ENCODE measurements around the gene PRSS2.

DNA sequence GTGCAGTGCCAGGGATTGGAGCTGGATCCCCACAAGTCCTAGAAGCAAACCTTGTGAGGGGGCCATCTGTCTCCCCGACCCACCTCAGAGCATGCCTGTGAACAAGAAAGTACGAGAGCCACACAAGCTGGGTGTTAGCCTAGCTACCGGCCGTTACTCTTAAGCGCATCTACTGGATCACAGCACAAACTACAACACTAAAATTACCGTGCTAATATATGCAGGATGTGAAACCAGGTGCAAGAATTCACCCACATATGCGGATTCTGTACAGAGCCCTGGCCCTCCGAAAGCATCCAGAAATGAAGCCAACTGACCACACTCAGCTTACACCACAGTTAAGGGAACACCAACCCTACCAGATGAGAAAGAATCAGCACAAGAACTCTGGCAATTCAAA lies 37.5 kb upstream of the PRSS2 start:
- TF ChIP-seq, protein P1, sequence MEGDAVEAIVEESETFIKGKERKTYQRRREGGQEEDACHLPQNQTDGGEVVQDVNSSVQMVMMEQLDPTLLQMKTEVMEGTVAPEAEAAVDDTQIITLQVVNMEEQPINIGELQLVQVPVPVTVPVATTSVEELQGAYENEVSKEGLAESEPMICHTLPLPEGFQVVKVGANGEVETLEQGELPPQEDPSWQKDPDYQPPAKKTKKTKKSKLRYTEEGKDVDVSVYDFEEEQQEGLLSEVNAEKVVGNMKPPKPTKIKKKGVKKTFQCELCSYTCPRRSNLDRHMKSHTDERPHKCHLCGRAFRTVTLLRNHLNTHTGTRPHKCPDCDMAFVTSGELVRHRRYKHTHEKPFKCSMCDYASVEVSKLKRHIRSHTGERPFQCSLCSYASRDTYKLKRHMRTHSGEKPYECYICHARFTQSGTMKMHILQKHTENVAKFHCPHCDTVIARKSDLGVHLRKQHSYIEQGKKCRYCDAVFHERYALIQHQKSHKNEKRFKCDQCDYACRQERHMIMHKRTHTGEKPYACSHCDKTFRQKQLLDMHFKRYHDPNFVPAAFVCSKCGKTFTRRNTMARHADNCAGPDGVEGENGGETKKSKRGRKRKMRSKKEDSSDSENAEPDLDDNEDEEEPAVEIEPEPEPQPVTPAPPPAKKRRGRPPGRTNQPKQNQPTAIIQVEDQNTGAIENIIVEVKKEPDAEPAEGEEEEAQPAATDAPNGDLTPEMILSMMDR (conservative IDR thresholded peaks at IDR 0.05), result no peak
- TF ChIP-seq ZFX (IDR thresholded peaks at IDR 0.05), result no peak

Data from C4-2B (cell line).